Psoas muscle (tissue), 8 donors: ENCODE measurements around the gene ATP7A. TPM values are rescaled to one million over a fixed set of nuclear protein-coding genes. Genes with fewer than 3 reads are reported as not detected.
"Not testable (repeated sequence)": the region's sequence is repeated elsewhere in the genome, so short reads cannot be mapped to it uniquely, and the experiment has no call there.

Experiments
- ATAC-seq, 4 donors: fragments of 200-7000 bp; cut with Tn5 transposase; one replicate each; pipeline ENCODE4 v1.9.1; 2020; ENCODE audit warnings: moderate library complexity in 3 of 4, mild to moderate bottlenecking in 2 of 4
- DNase-seq, 2 donors: peaks; one replicate each; pipeline ENCODE4 v3.0.0-alpha.2; 2020
- H3K27ac ChIP-seq: fragments of 200-600 bp; one replicate; pipeline ENCODE4 v1.8.0; 2022
- H3K27me3 ChIP-seq, 3 donors: fragments of 200-600 bp in 1 of 3; one replicate each; pipeline versions ENCODE4 v1.6.1 to v1.8.0; 2013 to 2022; ENCODE audit warnings: low read length in 2 of 3, mild to moderate bottlenecking in 2 of 3, moderate library complexity in 1 of 3; ENCODE audit not compliant: insufficient read depth in 3 of 3
- H3K36me3 ChIP-seq, 2 donors: fragments of 200-600 bp in 1 of 2; one replicate each; pipeline versions ENCODE4 v1.6.1 to v1.8.0; 2013 to 2022; ENCODE audit warnings: low read depth in 1 of 2, mild to moderate bottlenecking in 1 of 2, moderate library complexity in 1 of 2; ENCODE audit not compliant: insufficient read depth in 1 of 2
- H3K4me1 ChIP-seq: fragments of 200-600 bp; one replicate; pipeline ENCODE4 v1.8.0; 2022
- H3K4me3 ChIP-seq: fragments of 200-600 bp; one replicate; pipeline ENCODE4 v1.8.0; 2022; ENCODE audit warnings: mild to moderate bottlenecking
- H3K9me3 ChIP-seq: fragments of 200-600 bp; one replicate; pipeline ENCODE4 v1.8.0; 2022
- CTCF ChIP-seq: fragments of 200-600 bp; IDR thresholded peaks from one replicate; pipeline ENCODE4 v1.8.0; 2022; ENCODE audit warnings: antibody characterized with exemption
- WGBS, 3 donors: extraction: QIAGEN DNeasy Blood & Tissue Kit; methylation state at CpG; one replicate each; pipeline versions ENCODE4 v1.1.6 to v1.1.7; 2013; 5-methylcytosine and 5-hydroxymethylcytosine counted together
- intact Hi-C, 2 donors: fragments of 100-400 bp; cut with DNase I; formaldehyde crosslinking; loops; one replicate each; pipeline versions ENCODE4 v1.11.0 to v1.14.2; 2022
- polyA plus RNA-seq, 3 donors: library from polyadenylated mRNA; stranded (reverse); fragments of 200-250 nt; gene quantifications; one replicate each; pipeline ENCODE4 v1.2.3, GENCODE V29; 2013
- total RNA-seq, 4 donors: library from RNA; stranded (reverse); fragmentation: NEBNext Ultra II Directional in 2 of 4; extraction: Animal tissue kit (Norgen Biotek cat#: 25700) in 2 of 4; gene quantifications; one replicate each; pipeline versions ENCODE4 v1.2.1 to v1.2.4, GENCODE V29; 2021 to 2023
- donor health status: healthy with polysubstance abuse.
- donor health status: DM: no; HTN: no; CAD: no; lungs with moderate emphysema.
- donor health status: Bipolar disorder and iron deficiency.
- donor health status: healthy.
- donor health status: DM: yes; HTN: yes; CAD: no.
- donor health status: DM: no; HTN: no; CAD: no.
- donor health status: DM: no; HTN: no; CAD: no.
- donor health status: DM: yes; HTN: yes; CAD: no.

Gene ATP7A
- total and polyA plus RNA-seq, 7 donors = 0.97 to 6.0 (median 3.4) TPM

DNA sequence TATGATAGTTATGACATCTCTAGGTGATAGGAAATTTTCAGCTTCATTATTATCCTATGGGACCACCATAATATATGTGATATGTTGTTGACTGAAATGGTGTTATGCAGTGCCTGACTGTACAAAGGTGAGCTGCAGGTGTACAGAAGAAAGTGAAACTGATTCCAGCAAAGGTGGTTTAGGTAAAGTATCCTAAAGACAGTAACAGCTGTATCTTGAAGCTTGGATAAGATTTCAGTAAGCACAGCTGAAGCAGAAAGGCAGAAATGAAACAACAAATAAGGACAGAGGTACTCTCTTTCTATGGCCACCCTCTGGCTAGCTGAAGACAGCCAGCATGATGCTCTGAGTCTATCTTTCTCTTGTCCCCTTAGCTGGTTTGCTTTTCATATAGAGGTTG is 163.6 kb downstream of the ATP7A start:
- no peak for TF ChIP-seq CTCF
- H3K27ac ChIP-seq = no peak overlapping the region
- H3K36me3 ChIP-seq = no peaks in the 10 kb centered on the region
- DNase-seq (no peak), ATAC-seq (no peak)
- H3K9me3 ChIP-seq = peaks cover 3% of the 10 kb centered on the region
- H3K27me3 ChIP-seq = no peaks in the 10 kb centered on the region
- intact Hi-C loops = no loop called here
- H3K4me1 ChIP-seq = no peaks in the 10 kb centered on the region
- no peak overlapping the region for H3K4me3 ChIP-seq

- no peaks in the 10 kb centered on the region for H3K4me1 ChIP-seq
- ATAC-seq = no peak
- H3K4me3 ChIP-seq = no peak overlapping the region
- no peak overlapping the region for H3K27ac ChIP-seq
- H3K36me3 ChIP-seq = no peaks in the 10 kb centered on the region
- WGBS, 3 donors = 80 to 90% (median 83%) methylated on average over 5 of the region's 5 CpGs
- H3K9me3 ChIP-seq = peaks cover 3% of the 10 kb centered on the region
- no peaks in the 10 kb centered on the region for H3K27me3 ChIP-seq
- intact Hi-C loops = no loop called here
- no peak for DNase-seq
- no peak for TF ChIP-seq CTCF
Measured at GRCh38 chrX:78075787-78076389, 165.4 kb downstream of the ATP7A start.

DNA sequence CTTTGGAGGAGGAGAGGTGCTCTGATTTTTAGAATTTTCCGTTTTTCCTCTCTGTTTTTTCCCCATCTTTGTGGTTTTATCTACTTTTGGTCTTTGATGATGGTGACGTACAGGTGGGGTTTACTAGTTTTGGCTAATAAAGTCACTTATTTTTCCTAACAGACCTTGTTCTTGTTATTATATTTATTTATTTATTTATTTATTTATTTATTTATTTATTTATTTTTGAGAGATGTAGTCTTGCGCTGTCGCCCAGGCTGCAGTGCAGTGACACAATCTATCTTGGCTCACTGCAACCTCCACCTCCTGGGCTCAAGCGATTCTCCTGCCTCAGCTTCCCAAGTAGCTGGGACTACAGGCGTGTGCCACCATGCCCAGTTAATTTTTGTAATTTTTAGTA is 170.9 kb downstream of the ATP7A start:
- intact Hi-C loops, H3K36me3 ChIP-seq, H3K4me3 ChIP-seq, H3K27ac ChIP-seq, H3K9me3 ChIP-seq, DNase-seq, H3K27me3 ChIP-seq, H3K4me1 ChIP-seq, ATAC-seq: not testable (repeated sequence)
- WGBS, 3 donors = 88 to 97% (median 96%) methylated on average over 5 to 6 of the region's 6 CpGs

DNA sequence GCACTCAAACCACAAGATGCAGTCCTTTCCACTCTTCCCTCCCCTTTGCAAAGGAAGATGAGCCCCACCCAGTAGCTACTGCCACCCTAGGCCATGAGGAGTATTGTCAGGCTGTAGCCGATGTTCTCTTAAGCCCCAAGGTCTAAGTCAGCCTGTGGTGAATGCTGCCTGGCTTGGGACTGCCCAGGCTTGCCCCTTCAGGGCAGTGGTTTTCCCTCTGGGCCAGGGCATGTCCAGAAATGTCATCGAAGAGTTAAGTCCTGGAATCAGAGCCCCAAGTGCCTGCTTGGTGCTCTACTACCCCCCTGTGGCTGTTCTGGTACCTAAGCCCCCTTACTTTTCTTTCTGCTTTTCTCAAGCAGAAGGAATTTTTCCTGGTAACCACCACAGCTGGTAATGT is 181.8 kb downstream of the ATP7A start:
- Histone ChIP-seq H3K27ac (no peak overlapping the region), H3K4me3 (no peak overlapping the region), H3K36me3 (no peaks in the 10 kb centered on the region), H3K9me3 (peaks cover 4% of the 10 kb centered on the region), H3K4me1 (no peaks in the 10 kb centered on the region), H3K27me3 (peaks cover 0 to 5% (median 0%) of the 10 kb centered on the region in 3 donors)
- TF ChIP-seq CTCF = peak; percentile 18
- ATAC-seq = peak in 2 of 4 donors; percentile 27 to 36
- DNase-seq = no peak
- intact Hi-C loops = loop anchor here in 1 of 2 donors (10.0 kb wide), 1 partner anchor 177 kb away; the partner anchor contains the start of gene ATP7A
- 22 to 40% (median 28%) methylated on average over 2 of the region's 2 CpGs for WGBS, 3 donors

- Histone ChIP-seq H3K4me3 (no peak overlapping the region), H3K27ac (no peak overlapping the region), H3K36me3 (no peaks in the 10 kb centered on the region), H3K27me3 (peaks cover 0 to 13% (median 0%) of the 10 kb centered on the region in 3 donors), H3K9me3 (no peaks in the 10 kb centered on the region), H3K4me1 (no peaks in the 10 kb centered on the region)
- TF ChIP-seq CTCF = no peak
- DNase-seq (no peak), ATAC-seq (no peak)
- intact Hi-C loops = loop anchor here in 1 of 2 donors (10.0 kb wide), 1 partner anchor 183 kb away; the partner anchor contains the start of gene ATP7A
Measured at GRCh38 chrX:78098108-78098507, 187.6 kb downstream of the ATP7A start.

Other genes with a start within 250 kb of the ATP7A start
- gene ATRX, start 124.5 kb upstream of the ATP7A start, total RNA-seq = 10 to 100 TPM; 45.8 to 68.6 (median 64.1) TPM
- gene ATRX, start 124.5 kb upstream of the ATP7A start, polyA plus RNA-seq = 10 to 100 TPM in 1 of 3 donors, 1 to 10 TPM in 2; 8.0 to 24.8 (median 8.5) TPM
- 10 to 100 TPM; 18.8 to 30.7 (median 27.2) TPM for gene MAGT1, start 15.3 kb upstream of the ATP7A start, total RNA-seq
- 10 to 100 TPM; 12.6 to 23.6 (median 20.3) TPM for gene MAGT1, start 15.3 kb upstream of the ATP7A start, polyA plus RNA-seq
- 100 to 1,000 TPM; 566 to 780 (median 686) TPM for gene COX7B, start 11.2 kb upstream of the ATP7A start, total RNA-seq
- gene COX7B, start 11.2 kb upstream of the ATP7A start, polyA plus RNA-seq = 1,000 to 10,000 TPM; 1,144 to 2,052 (median 1,909) TPM
- gene PGAM4, start 58.9 kb downstream of the ATP7A start, total RNA-seq = not detected
- gene PGAM4, start 58.9 kb downstream of the ATP7A start, polyA plus RNA-seq = under 1 TPM in 1 of 3 donors, not detected in 2; 0.04 TPM
- 100 to 1,000 TPM; 246 to 372 (median 319) TPM for gene PGK1, start 193.6 kb downstream of the ATP7A start, total RNA-seq
- gene PGK1, start 193.6 kb downstream of the ATP7A start, polyA plus RNA-seq = 100 to 1,000 TPM; 234 to 339 (median 237) TPM
- gene TAF9B, start 229.0 kb downstream of the ATP7A start, total RNA-seq = 10 to 100 TPM; 10.1 to 13.4 (median 10.6) TPM
- 1 to 10 TPM; 3.8 to 7.0 (median 6.1) TPM for gene TAF9B, start 229.0 kb downstream of the ATP7A start, polyA plus RNA-seq